Femur (tissue), 1 donor: ENCODE results near the gene SRPX.

Experiments used
- DNase-seq: peaks from one replicate; pipeline ENCODE4 v3.0.0-alpha.2; 2017

The SRPX gene

GRCh38 chrX:38206542-38206941, 14.1 kb downstream of the SRPX start:
- DNase-seq: no peak

GRCh38 chrX:38206036-38206435, 14.6 kb downstream of the SRPX start:
- no peak for DNase-seq

- peak; percentile 36 for DNase-seq
These were observed 15.6 kb downstream of the SRPX start for GRCh38 chrX:38205039-38205438.

- no peak for DNase-seq
These were observed 28.5 kb downstream of the SRPX start for GRCh38 chrX:38192007-38192810.

- DNase-seq: no peak
These were observed 31.0 kb downstream of the SRPX start for GRCh38 chrX:38189431-38190250.

GRCh38 chrX:38183596-38183995, 37.1 kb downstream of the SRPX start:
- no peak for DNase-seq

- DNase-seq: no peak
These were observed 39.3 kb downstream of the SRPX start for GRCh38 chrX:38181357-38181756.

- DNase-seq: no peak
These were observed 42.3 kb downstream of the SRPX start for GRCh38 chrX:38178396-38178795.

GRCh38 chrX:38175139-38175538, 45.5 kb downstream of the SRPX start:
- peak; percentile 35 for DNase-seq

GRCh38 chrX:38172596-38172995, 48.1 kb downstream of the SRPX start:
- DNase-seq: no peak

- DNase-seq: no peak
These were observed 50.1 kb downstream of the SRPX start for GRCh38 chrX:38170556-38170955.

- no peak for DNase-seq
These were observed 54.1 kb downstream of the SRPX start for GRCh38 chrX:38166478-38167083.

- DNase-seq: no peak
These were observed 55.6 kb downstream of the SRPX start for GRCh38 chrX:38165023-38165422.

GRCh38 chrX:38163193-38163592, 57.5 kb downstream of the SRPX start:
- DNase-seq: no peak

- no peak for DNase-seq
These were observed 63.8 kb downstream of the SRPX start for GRCh38 chrX:38156838-38157237.

- no peak for DNase-seq
These were observed 65.9 kb downstream of the SRPX start for GRCh38 chrX:38154818-38155217.

GRCh38 chrX:38154340-38154739, 66.3 kb downstream of the SRPX start:
- DNase-seq: no peak

- peak; percentile 24 for DNase-seq
These were observed 69.2 kb downstream of the SRPX start for GRCh38 chrX:38151441-38151840.

- DNase-seq: no peak
These were observed 69.7 kb downstream of the SRPX start for GRCh38 chrX:38150993-38151392.

GRCh38 chrX:38149016-38149415, 71.7 kb downstream of the SRPX start:
- no peak for DNase-seq

- DNase-seq: no peak
These were observed 78.1 kb downstream of the SRPX start for GRCh38 chrX:38142610-38143009.

- DNase-seq: no peak
These were observed 81.8 kb downstream of the SRPX start for GRCh38 chrX:38138900-38139299.

- DNase-seq: no peak
These were observed 82.3 kb downstream of the SRPX start for GRCh38 chrX:38138157-38138891.
